HG03354 (cell line): ENCODE results near the gene TUBGCP4.

Experiments
- ATAC-seq: cut with Tn5 transposase; IDR thresholded peaks from one replicate; pipeline ENCODE4 v1.9.1; 2021; ENCODE audit warnings: mild to moderate bottlenecking; ENCODE audit not compliant: unreplicated experiment, poor library complexity, severe bottlenecking

Gene TUBGCP4

DNA sequence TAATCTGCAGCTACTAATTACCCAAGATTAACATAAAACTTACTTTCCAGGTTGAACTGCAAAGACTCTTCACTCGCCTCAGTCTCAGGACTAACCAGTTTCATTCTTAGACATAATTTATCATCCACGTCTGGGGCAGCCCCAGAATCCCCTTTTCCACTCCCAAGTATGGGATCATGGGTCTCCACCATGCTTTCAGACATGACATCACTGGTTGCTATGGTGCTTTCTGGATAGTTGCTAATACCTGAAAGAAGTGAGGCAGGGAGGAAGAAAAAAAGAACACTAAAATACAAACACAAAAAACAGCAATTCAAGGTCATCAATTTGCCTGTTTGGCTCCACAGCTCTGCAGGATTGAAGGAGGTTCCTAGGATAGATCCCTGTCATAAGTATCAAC lies 75.4 kb downstream of the TUBGCP4 start:
- no peak for ATAC-seq

- no peak for ATAC-seq
Observed at GRCh38 chr15:43449981-43450380, 79.1 kb downstream of the TUBGCP4 start.
